ENCODE measurements around the gene SH2B3.
"Not testable (repeated sequence)": the region's sequence is repeated elsewhere in the genome, so short reads cannot be mapped to it uniquely, and the experiment has no call there.

SH2B3 gene

GRCh38 chr12:111368788-111369495 lies 36.8 kb upstream of the SH2B3 start, which contains the start of gene PHETA1:
TSS of gene PHETA1 (minus strand) at chr12:111369095. CDS start at chr12:111363427, 5,668 bp downstream.
- Histone ChIP-seq H3K9me2 (replicated peaks; ENCODE audit: insufficient read depth, low read length) (no peaks in the 10 kb centered on the region), H3K79me2 (ENCODE audit: insufficient read depth, low read length) (no peaks in the 10 kb centered on the region), H3K4me3 (ENCODE audit: insufficient read depth, low read length, poor library complexity, severe bottlenecking) (peak within 1 kb of the TSS; percentile 58), H3K27me3 (ENCODE audit: low read length) (no peaks in the 10 kb centered on the region), H3K27ac (ENCODE audit: low read depth, low read length) (no peak within 1 kb of the TSS), H3K36me3 (ENCODE audit: low read length) (no peaks in the 10 kb centered on the region), H3K9me3 (ENCODE audit: insufficient read depth, low read length) (no peaks in the 10 kb centered on the region), H4K20me1 (ENCODE audit: low read depth, low read length) (no peaks in the 10 kb centered on the region), H3F3A (ENCODE audit: insufficient read depth) (no peaks in the 10 kb centered on the region), H3K9ac (ENCODE audit: low read length) (peak within 1 kb of the TSS; percentile 54), H3K4me2 (ENCODE audit: low read depth, low read length, poor library complexity, severe bottlenecking) (peak within 1 kb of the TSS; percentile 59), H2AFZ (ENCODE audit: low read depth, low read length, severe bottlenecking) (peak within 1 kb of the TSS; percentile 78)
- TF ChIP-seq EZH2phosphoT487 (conservative IDR thresholded peaks at IDR 0.05; ENCODE audit: low read length), result no peak
- no peak for TF ChIP-seq CTCF (IDR thresholded peaks at IDR 0.05; ENCODE audit: insufficient read depth, low read length, poor library complexity, severe bottlenecking)

- no peak overlapping the region for H3K27ac ChIP-seq (ENCODE audit: low read depth, low read length)
- H2AFZ ChIP-seq (ENCODE audit: low read depth, low read length, severe bottlenecking), result peak overlapping the region; percentile 78
Measured at GRCh38 chr12:111369496-111370220, 36.1 kb upstream of the SH2B3 start.

GRCh38 chr12:111373231-111373630 lies 32.5 kb upstream of the SH2B3 start:
- H3K36me3 ChIP-seq (ENCODE audit: low read length); H2AFZ ChIP-seq (ENCODE audit: low read depth, low read length, severe bottlenecking); H3K4me2 ChIP-seq (ENCODE audit: low read depth, low read length, poor library complexity, severe bottlenecking); H4K20me1 ChIP-seq (ENCODE audit: low read depth, low read length); H3K79me2 ChIP-seq (ENCODE audit: insufficient read depth, low read length); H3K27me3 ChIP-seq (ENCODE audit: low read length); H3F3A ChIP-seq (ENCODE audit: insufficient read depth); H3K4me3 ChIP-seq (ENCODE audit: insufficient read depth, low read length, poor library complexity, severe bottlenecking); H3K9ac ChIP-seq (ENCODE audit: low read length); H3K9me3 ChIP-seq (ENCODE audit: insufficient read depth, low read length); H3K27ac ChIP-seq (ENCODE audit: low read depth, low read length); H3K9me2 ChIP-seq (replicated peaks; ENCODE audit: insufficient read depth, low read length): not testable (repeated sequence)

More at GRCh38 chr12:111369496-111370220, 36.1 kb upstream of the SH2B3 start:
- Histone ChIP-seq H3K9me2 (replicated peaks; ENCODE audit: insufficient read depth, low read length) (no peaks in the 10 kb centered on the region), H3K9me3 (ENCODE audit: insufficient read depth, low read length) (no peaks in the 10 kb centered on the region), H3K79me2 (ENCODE audit: insufficient read depth, low read length) (no peaks in the 10 kb centered on the region), H3K36me3 (ENCODE audit: low read length) (no peaks in the 10 kb centered on the region), H3K4me2 (ENCODE audit: low read depth, low read length, poor library complexity, severe bottlenecking) (peak overlapping the region; percentile 59), H3K4me3 (ENCODE audit: insufficient read depth, low read length, poor library complexity, severe bottlenecking) (peak overlapping the region; percentile 58), H3K27me3 (ENCODE audit: low read length) (no peaks in the 10 kb centered on the region), H3K9ac (ENCODE audit: low read length) (peak overlapping the region; percentile 54), H3F3A (ENCODE audit: insufficient read depth) (no peaks in the 10 kb centered on the region), H4K20me1 (ENCODE audit: low read depth, low read length) (no peaks in the 10 kb centered on the region)
- TF ChIP-seq CTCF (IDR thresholded peaks at IDR 0.05; ENCODE audit: insufficient read depth, low read length, poor library complexity, severe bottlenecking) (no peak), EZH2phosphoT487 (conservative IDR thresholded peaks at IDR 0.05; ENCODE audit: low read length) (no peak)

- no peaks in the 10 kb centered on the region for H3K79me2 ChIP-seq (ENCODE audit: insufficient read depth, low read length)
- no peaks in the 10 kb centered on the region for H4K20me1 ChIP-seq (ENCODE audit: low read depth, low read length)
- no peak overlapping the region for H3K9ac ChIP-seq (ENCODE audit: low read length)
- no peak overlapping the region for H3K4me3 ChIP-seq (ENCODE audit: insufficient read depth, low read length, poor library complexity, severe bottlenecking)
- no peak overlapping the region for H3K27ac ChIP-seq (ENCODE audit: low read depth, low read length)
- TF ChIP-seq CTCF (IDR thresholded peaks at IDR 0.05; ENCODE audit: insufficient read depth, low read length, poor library complexity, severe bottlenecking) (no peak), EZH2phosphoT487 (conservative IDR thresholded peaks at IDR 0.05; ENCODE audit: low read length) (no peak)
- no peaks in the 10 kb centered on the region for H3K36me3 ChIP-seq (ENCODE audit: low read length)
- no peak overlapping the region for H3K4me2 ChIP-seq (ENCODE audit: low read depth, low read length, poor library complexity, severe bottlenecking)
- no peaks in the 10 kb centered on the region for H3K9me2 ChIP-seq (replicated peaks; ENCODE audit: insufficient read depth, low read length)
- H2AFZ ChIP-seq (ENCODE audit: low read depth, low read length, severe bottlenecking), result no peak overlapping the region
- H3F3A ChIP-seq (ENCODE audit: insufficient read depth), result no peaks in the 10 kb centered on the region
- H3K9me3 ChIP-seq (ENCODE audit: insufficient read depth, low read length), result no peaks in the 10 kb centered on the region
- H3K27me3 ChIP-seq (ENCODE audit: low read length), result no peaks in the 10 kb centered on the region
Measured at GRCh38 chr12:111377440-111377839, 28.3 kb upstream of the SH2B3 start.

Measured in SU-DHL-6 (cell line).